Effector CD8-positive, alpha-beta T cell (primary cell): ENCODE data around the gene APOL5.

Source experiments
- DNase-seq: peaks from one replicate; lab custom pipeline; 2025; lab: John Stamatoyannopoulos, UW

The APOL5 gene

DNA sequence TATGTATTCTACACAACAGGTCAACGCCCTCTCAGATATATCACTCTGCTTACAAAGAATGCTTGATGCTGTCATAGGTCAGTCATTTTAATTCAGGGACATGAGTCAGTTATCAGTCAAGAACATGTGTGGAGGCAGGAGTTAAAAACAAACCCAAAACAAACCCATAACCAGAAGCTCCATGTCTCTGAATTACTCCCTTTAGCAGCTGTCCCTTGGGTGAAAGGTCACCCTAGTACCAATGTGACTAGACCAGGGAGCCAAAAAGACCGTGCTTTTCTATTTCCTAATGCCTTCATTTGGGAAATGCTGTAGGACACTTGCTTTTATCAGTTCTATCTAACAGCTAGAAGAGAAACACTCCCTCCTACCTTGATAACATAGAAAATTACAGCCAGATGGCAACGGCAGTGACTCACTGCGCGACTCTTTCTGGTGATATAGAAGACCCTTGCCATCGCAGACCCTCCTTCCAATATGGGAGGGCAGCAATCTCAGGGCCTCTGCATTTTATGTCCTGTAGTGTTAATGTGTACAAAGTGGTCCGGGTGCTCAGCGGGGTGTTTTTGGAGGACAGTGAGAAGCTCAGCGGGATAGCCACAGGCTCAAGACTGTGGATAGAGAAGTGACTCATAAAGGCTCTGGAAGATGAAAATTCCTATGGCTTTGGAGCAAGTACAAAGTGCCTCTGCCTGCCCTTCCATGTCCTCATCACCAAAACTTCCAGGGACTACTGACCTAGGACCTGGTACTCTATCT is 24.8 kb downstream of the APOL5 start:
- DNase-seq: no peak

- DNase-seq: no peak
Observed at GRCh38 chr22:35743326-35743860, 25.7 kb downstream of the APOL5 start.

DNA sequence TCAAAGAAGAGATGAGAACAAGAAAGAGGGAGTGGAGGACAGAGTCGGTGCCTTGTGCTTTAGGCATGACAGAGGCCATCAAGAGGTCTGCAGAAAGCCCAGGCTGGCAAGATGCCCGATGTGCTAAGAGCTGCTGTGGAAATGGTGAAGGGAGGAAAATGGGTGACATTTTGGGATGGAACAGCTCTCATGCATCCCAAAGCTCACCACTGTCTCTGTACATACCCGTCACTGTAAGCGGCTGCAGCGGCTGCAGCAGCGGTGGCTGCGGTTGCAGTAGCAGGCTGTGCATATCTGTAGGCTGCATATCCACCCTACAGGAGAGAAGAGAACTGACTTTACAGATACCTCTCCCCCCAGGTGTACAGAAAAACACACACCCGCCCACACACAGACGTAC is 28.6 kb downstream of the APOL5 start:
- no peak for DNase-seq

DNA sequence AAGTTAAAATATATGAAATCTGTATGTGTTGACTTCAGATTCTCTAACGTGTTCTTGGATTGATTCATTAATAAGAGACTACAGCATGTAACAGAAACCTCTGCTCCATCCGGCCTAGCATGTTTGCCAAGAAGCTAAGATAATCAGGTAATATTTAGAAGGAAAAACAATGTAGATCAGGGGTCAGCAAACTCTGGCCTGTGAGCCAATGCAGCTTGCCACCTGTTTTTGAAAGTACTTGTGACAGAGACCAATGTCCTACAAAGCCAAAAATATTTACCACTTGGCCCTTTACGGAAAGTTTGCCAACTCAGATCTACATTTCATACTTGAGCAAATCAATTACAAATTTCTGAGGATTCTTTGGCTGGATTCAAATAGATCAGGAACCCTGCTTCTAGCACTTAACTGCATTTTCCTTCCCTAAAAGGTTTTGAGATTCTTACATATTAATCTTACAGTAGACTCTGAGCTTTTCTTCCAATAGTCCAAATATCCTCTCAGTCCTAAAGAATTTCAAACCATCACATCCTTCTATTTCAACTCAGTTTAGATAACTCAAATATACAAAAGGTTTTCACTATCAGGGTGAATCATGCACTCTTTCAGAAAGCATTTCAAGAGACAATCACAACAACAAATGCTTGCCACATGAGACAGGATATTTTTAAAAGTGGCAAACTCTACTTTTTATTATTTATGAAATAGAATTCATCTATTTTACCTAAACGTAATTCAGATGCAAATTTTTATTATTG is 29.5 kb downstream of the APOL5 start:
- no peak for DNase-seq

DNA sequence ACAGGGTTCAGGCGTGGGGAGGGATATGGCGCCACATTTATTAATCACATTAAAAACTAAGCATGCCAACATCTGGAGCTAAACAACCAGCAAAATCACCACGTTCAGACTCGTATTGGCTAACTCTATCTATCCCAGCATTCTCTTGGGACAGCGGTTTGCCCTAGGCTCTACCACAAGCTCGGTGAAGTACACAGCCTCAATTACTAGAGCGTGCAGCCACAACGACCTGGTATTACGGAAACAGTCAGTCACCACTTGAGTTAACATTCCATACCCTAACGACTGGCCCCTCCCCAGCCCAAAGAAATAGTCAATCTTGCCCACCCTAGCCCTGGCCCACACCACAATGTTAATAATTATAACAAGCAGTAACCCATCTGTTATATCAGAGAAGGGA is 32.1 kb downstream of the APOL5 start:
- DNase-seq: no peak

DNA sequence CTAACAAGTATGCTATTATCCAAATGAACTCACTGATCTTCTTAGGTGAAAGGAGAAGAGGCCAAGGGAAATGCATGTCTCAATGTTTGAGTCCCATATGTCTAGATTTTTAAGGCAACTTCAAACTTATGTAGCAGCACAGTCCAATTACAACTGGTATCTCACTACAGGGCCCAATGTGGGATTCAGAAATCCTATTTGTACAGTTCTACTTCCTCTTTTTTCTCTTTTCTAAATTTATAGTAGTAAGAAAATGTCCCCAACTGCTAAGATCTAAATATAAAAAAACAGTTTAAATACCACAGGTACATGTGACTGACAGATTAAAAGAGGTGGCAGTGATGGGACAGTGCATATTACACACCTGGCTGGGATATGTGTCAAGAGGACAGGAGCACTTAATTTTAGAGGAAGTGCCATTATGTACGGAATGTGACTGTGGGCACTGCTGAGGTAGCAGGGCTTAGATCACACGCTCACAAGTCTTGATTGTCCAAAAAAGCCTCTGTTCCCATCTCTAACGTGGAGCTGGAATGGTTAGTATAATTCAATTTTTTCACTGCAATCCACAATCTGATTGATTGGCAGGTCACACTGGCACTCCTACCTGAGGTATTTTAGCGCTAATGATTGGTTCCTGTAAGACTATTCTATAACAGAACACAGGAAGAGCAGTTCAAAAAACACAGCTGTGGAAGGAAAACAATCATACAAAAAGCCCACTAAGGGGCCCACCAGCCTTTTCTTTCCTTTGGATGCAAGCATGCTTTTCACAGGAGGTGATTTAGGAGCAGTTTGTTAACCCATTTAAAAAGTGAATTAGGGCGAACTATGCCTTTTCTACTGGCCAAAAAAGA is 34.6 kb downstream of the APOL5 start:
- DNase-seq: no peak

- no peak for DNase-seq
Observed at GRCh38 chr22:35752863-35753189, 35.2 kb downstream of the APOL5 start.

DNA sequence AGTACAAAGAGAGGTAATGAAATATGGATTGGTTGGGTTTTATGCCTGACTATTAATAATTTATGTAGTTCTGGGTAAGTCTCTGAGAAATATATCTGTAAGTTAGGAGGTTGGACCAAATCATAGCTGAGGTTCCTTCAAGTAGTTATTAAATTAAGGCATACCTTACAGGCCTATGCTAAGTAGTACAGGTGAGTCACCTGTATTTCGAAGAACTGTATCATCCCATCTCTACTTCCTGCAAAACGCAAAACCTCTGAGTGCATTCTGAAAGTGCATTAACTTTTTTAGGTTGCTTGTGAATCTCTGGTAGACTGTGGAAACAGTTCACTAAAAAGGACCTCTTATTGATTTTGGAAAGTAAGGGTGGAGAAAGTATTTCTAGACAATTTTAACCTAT is 37.1 kb downstream of the APOL5 start:
- DNase-seq: no peak

DNA sequence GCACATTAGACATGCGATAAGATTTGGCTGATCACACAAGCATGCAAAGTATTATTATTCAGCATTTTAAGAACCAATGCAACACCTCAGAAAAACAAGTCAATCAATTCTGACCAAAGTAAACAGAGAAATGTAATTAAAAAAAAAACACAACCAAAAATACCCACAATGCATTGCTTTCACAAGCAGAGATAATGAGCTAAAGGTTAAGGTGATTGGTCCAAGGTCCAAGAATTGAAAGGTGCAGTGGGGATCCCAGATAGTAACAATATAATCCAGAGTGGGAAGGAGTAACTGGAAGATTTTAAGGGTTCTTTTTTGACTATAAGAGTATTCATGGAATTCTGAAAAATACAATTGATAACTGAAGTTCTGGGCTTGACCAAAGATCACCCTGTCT is 39.0 kb downstream of the APOL5 start:
- no peak for DNase-seq

DNA sequence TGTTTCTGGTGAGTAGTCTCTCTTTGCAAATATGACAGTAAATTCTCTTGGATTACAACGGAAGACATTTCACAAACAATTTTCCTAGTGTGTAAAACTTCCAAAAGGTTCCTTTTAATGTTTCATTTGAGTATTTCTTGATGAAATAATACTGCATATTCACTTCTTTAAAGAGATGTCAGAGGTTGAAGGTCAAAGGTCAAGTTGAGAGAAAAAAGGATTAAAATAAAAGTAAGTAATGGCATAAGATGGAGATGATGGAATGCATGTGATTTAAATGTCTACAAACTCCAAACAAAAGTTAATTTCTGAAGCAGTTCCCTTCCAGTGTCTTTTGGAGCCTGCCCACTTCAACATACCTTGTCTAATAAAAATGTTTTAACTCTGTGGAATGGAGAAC is 40.7 kb downstream of the APOL5 start:
- no peak for DNase-seq

DNA sequence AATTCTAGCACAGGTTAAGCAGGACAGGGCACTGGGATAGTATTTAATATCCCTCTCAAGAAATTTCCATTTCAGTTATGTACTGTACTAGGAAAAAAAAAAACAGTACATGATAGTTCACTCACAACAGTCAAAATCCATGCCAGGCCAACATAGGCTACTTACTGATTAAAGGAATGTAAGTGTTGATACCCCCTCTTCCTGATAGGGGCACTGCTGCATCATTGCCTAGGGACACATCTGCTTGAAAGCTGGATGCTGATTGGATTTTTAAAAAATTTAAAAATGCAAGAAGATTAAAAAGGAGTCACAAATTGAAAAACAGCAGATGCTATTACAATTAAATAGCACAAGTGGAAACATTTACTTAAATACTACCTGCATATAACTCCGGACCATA is 43.4 kb downstream of the APOL5 start:
- no peak for DNase-seq

DNA sequence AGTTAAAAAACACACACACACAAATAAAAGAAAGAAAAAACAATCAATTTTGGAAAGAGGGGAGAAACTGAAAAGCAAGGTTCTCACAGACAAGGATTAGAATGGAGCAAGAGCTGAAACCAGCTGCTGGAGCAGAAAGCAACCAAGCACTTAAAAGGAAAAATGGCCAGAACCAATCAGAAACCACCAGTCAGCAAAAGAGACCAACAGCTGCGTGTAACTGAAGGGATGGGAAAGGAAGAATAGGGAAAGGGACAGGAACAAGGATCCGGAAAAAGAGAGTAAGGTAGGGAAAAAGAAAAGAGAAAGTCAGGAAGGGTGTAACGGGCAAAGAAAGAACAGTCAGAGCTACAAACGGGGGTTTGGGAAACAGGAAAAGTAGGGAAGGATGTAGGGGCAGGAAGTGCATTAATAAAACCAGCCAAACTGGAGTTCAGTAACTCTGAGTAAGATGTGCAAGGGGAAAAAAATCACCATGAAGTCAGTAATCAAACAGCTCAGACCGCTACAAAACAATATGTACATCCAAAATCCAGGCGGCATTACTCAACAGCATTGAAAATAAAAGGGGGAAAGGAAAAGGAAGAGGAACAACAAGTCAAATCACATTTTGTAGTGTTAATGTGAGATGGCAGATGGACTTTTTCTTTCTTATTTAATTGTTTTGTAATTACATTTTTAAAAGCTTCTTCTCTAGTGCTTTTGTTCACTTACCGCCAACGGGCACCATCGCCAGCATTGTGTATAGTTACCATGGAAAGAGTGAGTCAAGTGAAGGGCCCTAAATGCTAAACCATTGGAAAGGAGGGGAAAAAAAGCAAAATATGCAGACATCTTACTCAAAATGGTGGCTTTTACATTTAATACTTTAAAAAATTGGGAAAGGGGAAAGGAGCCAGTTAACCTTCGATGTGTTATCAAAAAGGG is 49.2 kb downstream of the APOL5 start:
- no peak for DNase-seq

DNA sequence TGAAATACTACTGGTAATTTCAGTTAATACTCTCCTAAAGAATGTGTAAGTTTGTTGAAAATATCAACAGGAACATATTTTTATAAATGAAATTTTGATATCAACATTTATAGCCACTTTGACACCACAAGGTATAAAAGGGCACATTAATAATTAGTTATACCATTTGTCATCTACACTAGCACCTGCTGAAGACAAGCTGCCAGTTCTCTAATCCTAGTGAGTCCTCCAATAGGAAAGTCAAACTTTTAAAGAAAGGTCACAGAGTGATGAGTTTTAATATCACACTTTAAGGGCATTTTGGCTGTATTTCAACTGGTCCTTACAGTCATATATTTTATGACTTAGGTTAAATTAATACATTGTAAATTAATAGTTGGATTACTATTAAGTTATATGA is 52.3 kb downstream of the APOL5 start:
- DNase-seq: no peak

DNA sequence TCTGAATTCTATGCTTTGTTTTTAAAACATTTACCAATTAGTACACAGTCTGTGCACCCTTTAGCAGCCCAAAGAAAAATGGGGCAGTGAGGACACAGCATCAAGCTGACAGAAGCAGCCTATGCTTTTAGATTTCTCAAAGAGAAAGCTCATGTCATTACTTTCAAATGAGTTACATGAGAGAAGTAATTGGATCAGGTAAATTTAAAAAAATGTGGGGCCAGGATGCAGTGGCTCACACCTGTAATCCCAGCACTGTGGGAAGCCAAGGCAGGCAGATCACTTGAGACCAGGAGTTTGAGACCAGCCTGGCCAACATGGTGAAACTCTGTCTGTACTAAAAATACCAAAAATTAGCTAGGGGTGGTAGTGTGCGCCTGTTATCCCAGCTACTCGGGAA is 57.7 kb downstream of the APOL5 start:
- no peak for DNase-seq

DNA sequence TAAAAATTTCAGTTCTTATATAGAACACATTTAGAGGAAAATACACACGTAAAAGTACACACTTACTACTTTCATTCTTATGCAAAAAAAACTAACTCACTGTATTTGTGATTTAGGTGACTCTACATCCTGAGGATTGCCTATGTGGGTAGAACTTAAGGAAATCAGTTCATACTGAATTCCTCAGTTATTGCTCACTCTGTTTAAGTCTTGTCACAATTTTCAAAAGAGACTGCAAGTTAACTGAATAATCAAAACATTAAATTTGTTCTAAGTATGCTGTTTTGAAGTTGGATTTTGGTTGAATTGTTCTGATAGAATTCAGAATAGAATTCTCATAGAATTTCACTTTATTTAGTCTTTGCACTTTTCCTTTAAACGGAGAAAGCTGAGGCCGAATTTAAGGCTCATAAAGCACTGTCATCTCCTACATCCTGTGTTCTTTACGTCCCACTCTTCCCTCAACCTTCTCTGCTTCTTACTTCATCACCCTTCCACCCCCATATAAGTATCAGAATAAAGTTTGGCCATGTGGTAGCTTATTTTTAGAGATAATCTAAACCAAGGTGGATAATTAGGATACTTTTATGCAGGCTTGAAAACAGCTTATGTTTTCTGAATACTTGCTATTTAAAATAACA is 59.8 kb downstream of the APOL5 start:
- DNase-seq: no peak
